GM18519 (cell line): Measurements from ENCODE around the gene CCDC66.
"Not testable (repeated sequence)": the region's sequence is repeated elsewhere in the genome, so short reads cannot be mapped to it uniquely, and the experiment has no call there.

Experiments
- ATAC-seq: cut with Tn5 transposase; IDR thresholded peaks from one replicate; pipeline ENCODE4 v1.9.1; 2021; ENCODE audit warnings: mild to moderate bottlenecking, moderate library complexity; ENCODE audit not compliant: unreplicated experiment, low FRiP score

Gene CCDC66

DNA sequence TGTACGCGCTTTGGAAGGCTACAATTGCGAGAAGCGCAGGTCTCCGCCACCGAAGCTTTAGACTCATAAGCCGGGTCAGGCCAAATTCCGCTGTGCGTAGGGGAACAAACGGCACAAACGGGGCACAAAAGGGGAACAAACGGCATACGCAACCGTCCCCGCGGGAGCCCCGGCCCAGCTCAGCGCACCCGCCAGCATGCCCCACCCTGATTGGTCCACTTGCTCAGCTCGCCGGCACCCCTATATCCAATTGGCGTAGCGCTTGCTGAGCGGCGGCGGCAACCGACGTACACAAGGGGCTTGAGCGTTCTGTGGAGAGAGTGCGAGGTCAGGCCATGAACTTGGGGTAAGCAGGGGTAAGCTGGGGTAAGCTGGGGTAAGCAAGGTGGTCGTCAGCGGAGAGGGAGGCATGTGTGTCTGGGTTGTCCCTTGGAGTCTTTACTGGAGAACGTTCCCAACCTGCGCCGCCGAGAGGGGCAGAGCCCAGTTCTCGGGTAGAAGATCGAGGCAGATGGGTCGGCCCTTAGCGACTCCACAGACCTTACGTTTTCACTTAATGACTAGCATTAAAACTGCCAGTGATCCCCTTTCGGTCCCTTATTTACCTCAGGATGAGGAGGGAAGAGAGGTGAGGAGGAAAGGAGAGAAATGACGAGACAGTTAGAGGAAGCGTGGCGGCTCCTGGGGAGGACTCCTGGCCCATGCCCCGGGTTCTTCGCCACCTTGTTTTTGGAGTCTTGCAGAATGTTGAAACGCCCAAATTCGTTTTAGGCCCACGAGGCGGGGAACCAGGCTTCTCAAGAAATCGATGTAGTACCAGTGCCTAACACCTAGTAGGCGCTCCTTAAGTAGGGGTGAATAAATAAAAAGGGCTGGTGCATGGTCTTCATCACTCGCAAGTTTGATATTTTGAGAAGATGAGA, at the start of gene CCDC66:
Gene CCDC66, plus strand, starts transcription at position 268 of the 923 bp plus-strand sequence. Its CDS starts 68 bp downstream, at position 336.
- peak; percentile 91 for ATAC-seq

GRCh38 chr3:56519641-56520040, 37.3 kb upstream of the CCDC66 start:
- ATAC-seq, result no peak

DNA sequence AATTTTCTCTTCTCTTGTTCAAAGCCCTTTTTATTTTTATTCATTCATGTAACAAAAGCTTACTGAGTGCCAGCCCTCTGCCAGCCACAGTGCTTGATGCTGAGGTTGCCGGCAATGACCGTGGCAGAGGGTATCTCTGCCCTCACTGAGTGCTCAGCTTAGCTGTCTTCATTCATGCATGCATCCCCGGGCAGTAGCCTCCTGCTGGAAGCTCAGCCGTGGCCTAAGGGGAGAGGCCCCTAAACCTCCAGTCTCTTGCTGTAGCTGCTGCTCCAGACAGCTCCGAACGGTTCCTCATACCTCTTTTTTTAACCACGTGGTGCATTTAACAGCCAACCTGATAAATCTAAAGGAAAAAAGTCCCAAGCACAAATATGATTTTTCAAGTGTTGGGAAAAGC, 34.6 kb upstream of the CCDC66 start:
- no peak for ATAC-seq

- ATAC-seq, result no peak
Measured at GRCh38 chr3:56525291-56525690, 31.7 kb upstream of the CCDC66 start.

DNA sequence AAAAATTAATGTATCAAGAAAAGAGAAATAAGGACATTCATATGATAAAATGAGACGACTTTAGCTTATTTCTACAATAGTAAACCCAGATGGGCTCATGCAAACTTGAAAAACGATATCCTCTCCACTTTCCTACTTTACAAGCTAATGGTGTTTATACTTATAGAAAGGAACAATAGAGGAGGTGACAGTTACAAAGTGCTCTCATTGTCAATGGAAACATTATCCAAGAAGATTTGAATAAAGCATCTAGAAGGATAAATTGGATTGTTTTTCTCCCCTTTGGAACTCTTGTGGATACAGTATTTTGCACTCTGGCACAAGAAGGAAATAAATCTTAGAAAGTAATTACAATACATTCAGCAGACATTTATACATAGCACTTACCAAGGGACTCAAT, 20.2 kb upstream of the CCDC66 start:
- no peak for ATAC-seq

DNA sequence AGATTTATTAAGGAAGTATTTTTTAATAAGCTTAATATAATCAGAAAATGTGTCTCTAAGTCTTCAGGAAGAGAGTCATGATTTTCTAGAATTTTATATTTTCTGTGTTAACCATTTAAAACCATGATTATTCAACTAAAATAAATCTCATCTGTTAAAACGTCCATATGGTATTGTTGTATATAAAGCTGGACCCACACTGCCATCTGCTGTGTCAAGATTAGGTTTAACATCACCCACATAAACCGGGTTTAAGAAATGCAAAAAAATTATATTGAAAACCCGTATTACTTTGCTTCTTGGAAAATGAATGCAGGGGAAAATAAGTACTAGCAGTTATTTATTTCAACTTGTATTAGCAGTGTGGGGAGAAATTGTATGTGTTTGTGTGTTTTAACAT, 9.5 kb upstream of the CCDC66 start:
- no peak for ATAC-seq

GRCh38 chr3:56557831-56558170, 826 bp downstream of the CCDC66 start:
- ATAC-seq, result no peak

GRCh38 chr3:56573501-56573900, 16.5 kb downstream of the CCDC66 start:
- no peak for ATAC-seq

GRCh38 chr3:56581941-56582340, 25.0 kb downstream of the CCDC66 start:
- ATAC-seq, result not testable (repeated sequence)

- not testable (repeated sequence) for ATAC-seq
Measured at GRCh38 chr3:56584275-56584674, 27.3 kb downstream of the CCDC66 start.

GRCh38 chr3:56590814-56591213, 33.8 kb downstream of the CCDC66 start:
- ATAC-seq, result no peak

GRCh38 chr3:56591262-56591661, 34.3 kb downstream of the CCDC66 start:
- no peak for ATAC-seq

- no peak for ATAC-seq
Measured at GRCh38 chr3:56593455-56594158, 36.6 kb downstream of the CCDC66 start.

GRCh38 chr3:56595975-56596840, 39.2 kb downstream of the CCDC66 start:
- ATAC-seq, result no peak

GRCh38 chr3:56608479-56608878, 51.5 kb downstream of the CCDC66 start:
- not testable (repeated sequence) for ATAC-seq

DNA sequence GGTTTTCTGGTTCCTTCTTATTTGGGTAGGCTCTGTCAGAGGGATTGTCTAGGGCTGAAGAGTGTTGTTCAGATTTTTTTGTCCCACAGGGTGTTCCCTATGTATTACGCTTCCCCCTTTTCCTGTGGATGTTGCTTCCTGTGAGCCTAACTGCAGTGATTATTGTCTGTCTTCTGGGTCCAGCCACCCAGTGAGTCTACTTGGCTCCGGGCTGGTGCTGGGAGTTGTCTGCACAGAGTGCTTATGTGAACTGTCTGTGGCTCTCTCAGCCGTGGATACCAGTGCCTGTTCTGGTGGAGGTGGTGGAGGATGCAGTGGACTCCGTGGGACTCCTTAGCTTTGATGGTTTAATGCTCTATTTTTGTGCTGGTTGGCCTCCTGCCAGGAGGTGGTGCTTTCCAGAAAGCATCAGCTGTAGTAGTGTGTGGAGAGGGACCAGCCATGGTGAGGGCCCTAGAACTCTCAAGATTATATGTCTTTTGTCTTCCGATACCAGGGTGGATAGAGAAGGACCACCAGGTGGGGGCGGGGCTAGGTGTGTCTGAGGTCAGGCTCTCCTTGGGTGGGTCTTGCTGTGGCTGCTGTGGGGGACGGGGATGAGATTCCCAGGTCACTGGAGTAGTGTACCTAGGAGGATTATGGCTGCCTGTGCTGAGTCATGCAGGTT, 53.8 kb downstream of the CCDC66 start:
- ATAC-seq, result no peak

DNA sequence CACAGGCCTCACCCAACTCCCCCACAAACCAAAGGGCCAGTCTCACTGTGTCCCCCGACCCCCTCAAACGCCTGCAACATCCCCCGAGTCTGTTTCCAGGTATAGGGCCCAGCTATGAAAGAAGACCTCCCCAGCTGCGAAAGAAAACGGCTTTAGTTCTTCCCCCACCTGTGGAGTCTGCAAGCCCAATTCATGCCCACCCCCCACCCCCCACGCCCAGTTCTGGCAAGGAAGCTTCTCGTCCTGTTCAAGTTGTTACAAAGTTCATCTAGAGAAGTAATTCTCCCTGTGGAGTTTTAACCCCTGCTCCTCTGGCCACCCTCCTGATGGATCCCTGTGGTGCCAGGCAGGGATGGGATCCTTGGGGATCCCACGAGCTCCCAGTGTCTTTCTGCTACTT, 54.4 kb downstream of the CCDC66 start:
- ATAC-seq, result no peak

DNA sequence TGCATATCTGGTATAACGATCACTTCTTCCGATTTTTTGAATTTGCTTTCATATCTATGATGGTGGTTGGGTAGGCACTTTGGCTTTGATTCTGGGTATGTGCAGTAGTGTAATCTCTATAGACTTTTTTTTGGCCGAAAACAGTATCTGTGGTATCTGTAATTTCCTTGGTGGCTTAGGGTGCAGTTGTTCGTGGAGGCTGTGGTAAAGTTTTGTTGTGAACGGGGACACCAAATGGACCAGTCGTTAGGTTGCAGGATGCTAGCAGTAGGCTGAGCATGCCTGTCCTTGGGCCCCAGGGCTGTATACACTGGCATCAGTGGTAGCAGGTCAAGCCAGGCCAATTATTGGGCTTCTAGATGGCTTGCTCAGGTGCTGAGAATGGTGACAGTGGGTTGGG, 55.2 kb downstream of the CCDC66 start:
- no peak for ATAC-seq

GRCh38 chr3:56613016-56613415, 56.0 kb downstream of the CCDC66 start:
- no peak for ATAC-seq

- no peak for ATAC-seq
Measured at GRCh38 chr3:56616478-56617006, 59.6 kb downstream of the CCDC66 start.
